Natural killer cell treated with Interleukin-12 subunit alpha and Interleukin-12 subunit beta and Interleukin-15 and Interleukin-18, amount 100 ng/mL, for 72 hours (primary cell): ENCODE results near the gene ADRA2B. TPM values are rescaled to one million over a fixed set of nuclear protein-coding genes. Genes with fewer than 3 reads are reported as not detected.

Experiments
- ATAC-seq, 2 donors: fragments of 150-1000 bp; cut with Tn5 transposase in 1 of 2; sonication (Bioruptor Pico), chemical (Tn5 transposase) in 1 of 2; 2 replicates each; pipeline ENCODE4 v1.10.0; 2021
- DNase-seq: peaks from one replicate; pipeline ENCODE4 v3.0.0; 2022; ENCODE audit warnings: low spot score
- H3K27ac Mint-ChIP-seq, 2 donors: 1 replicate in 1 of 2; 2 replicates in 1 of 2; pipeline ENCODE4 v1.8.0; 2022; ENCODE audit warnings: mixed read lengths in 2 of 2, mild to moderate bottlenecking in 1 of 2, moderate library complexity in 1 of 2
- H3K27me3 Mint-ChIP-seq, 2 donors: 1 replicate in 1 of 2; 2 replicates in 1 of 2; pipeline ENCODE4 v1.8.0; 2022; ENCODE audit warnings: mixed read lengths in 2 of 2
- H3K36me3 Mint-ChIP-seq: one replicate; pipeline ENCODE4 v1.8.0; 2022; ENCODE audit warnings: mixed read lengths
- H3K4me1 Mint-ChIP-seq, 2 donors: 1 replicate in 1 of 2; 2 replicates in 1 of 2; pipeline ENCODE4 v1.8.0; 2022; ENCODE audit warnings: low read depth in 2 of 2, mixed read lengths in 2 of 2, mild to moderate bottlenecking in 1 of 2
- H3K4me3 Mint-ChIP-seq: one replicate; pipeline ENCODE4 v1.8.0; 2022; ENCODE audit warnings: mixed read lengths
- H3K9me3 Mint-ChIP-seq: 2 replicates; pipeline ENCODE4 v1.8.0; 2022; ENCODE audit warnings: mixed read lengths
- total RNA-seq, 2 donors: library from RNA; stranded (reverse); gene quantifications; one replicate each; pipeline ENCODE4 v1.2.3, GENCODE V29; 2022

The ADRA2B gene
- total RNA-seq, 2 donors from 2014 or later: not detected

GRCh38 chr2:96123290-96123689, 6.9 kb upstream of the ADRA2B start:
- Mint-ChIP-seq H3K27ac (no peak overlapping the region), H3K36me3 (no peaks in the 10 kb centered on the region), H3K4me1 (peaks cover 0 to 5% of the 10 kb centered on the region in 2 donors), H3K27me3 (peaks cover 25 to 38% of the 10 kb centered on the region in 2 donors), H3K9me3 (no peaks in the 10 kb centered on the region), H3K4me3 (no peak overlapping the region)
- ATAC-seq (no peak), DNase-seq (no peak)

- H3K4me1 Mint-ChIP-seq: peaks cover 0 to 11% of the 10 kb centered on the region in 2 donors
- no peak overlapping the region for H3K4me3 Mint-ChIP-seq
- no peak overlapping the region for H3K27ac Mint-ChIP-seq
- H3K9me3 Mint-ChIP-seq: no peaks in the 10 kb centered on the region
- DNase-seq (no peak), ATAC-seq (no peak)
- peaks cover 25 to 38% of the 10 kb centered on the region in 2 donors for H3K27me3 Mint-ChIP-seq
- H3K36me3 Mint-ChIP-seq: no peaks in the 10 kb centered on the region
These were observed 6.0 kb upstream of the ADRA2B start for GRCh38 chr2:96122391-96122790.

DNA sequence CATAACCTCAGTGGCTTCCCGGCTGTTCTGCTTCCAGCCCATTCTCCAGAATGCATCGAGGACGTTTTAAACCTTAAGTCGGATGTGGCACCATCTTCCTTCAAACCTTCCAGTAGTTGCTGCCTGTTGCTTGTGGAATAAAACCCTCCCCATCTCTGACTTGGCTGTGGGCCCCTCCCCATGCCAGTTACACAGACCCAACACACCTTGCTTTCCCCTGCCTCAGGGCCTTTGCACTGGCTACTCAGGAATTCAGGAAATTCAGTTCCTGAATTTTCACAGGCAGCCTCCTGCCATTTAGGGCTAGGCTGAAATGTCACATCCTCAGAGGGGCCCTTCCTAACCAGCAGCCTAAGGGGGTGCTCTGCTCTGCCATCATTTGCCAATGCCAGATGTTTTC, 5.0 kb upstream of the ADRA2B start:
- no peaks in the 10 kb centered on the region for H3K36me3 Mint-ChIP-seq
- peaks cover 25 to 38% of the 10 kb centered on the region in 2 donors for H3K27me3 Mint-ChIP-seq
- ATAC-seq: no peak
- no peaks in the 10 kb centered on the region for H3K9me3 Mint-ChIP-seq
- no peak overlapping the region for H3K4me3 Mint-ChIP-seq
- H3K27ac Mint-ChIP-seq: no peak overlapping the region
- H3K4me1 Mint-ChIP-seq: peaks cover 0 to 11% of the 10 kb centered on the region in 2 donors
- DNase-seq: no peak

GRCh38 chr2:96120991-96121390, 4.6 kb upstream of the ADRA2B start:
- peaks cover 26 to 39% of the 10 kb centered on the region in 2 donors for H3K27me3 Mint-ChIP-seq
- H3K4me1 Mint-ChIP-seq: peaks cover 0 to 11% of the 10 kb centered on the region in 2 donors
- DNase-seq: no peak
- H3K4me3 Mint-ChIP-seq: no peak overlapping the region
- no peaks in the 10 kb centered on the region for H3K36me3 Mint-ChIP-seq
- no peaks in the 10 kb centered on the region for H3K9me3 Mint-ChIP-seq
- no peak for ATAC-seq
- H3K27ac Mint-ChIP-seq: no peak overlapping the region

DNA sequence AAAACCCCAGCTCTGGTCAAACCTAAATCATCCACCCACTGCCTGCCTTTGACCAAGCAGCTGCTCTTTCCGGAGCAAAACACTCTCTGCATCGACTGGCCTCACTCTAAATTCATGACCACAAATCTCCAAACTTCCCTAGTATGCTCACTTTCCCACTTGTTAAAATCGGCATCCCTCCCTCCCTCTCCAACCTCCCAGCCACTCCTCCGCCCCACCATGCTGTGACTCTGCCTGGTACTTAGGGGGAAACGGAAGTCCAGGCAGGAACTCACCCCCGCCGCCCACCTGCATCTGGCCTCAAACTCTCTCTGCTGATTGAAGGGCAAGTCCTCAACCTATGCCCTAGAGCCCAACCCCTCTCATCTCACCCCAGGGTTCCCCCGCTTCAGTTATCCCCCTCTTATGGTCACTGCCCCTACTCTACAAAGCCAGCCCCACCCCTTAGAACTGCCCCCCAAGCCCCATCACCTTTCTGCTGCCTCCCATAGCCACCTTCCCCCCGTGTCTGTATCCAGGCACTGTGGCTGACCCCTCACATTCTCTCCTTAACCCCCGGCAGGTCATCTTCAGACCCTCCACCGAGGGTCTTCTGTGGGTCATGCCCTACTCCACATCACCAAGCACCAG, 3.8 kb upstream of the ADRA2B start:
- no peaks in the 10 kb centered on the region for H3K9me3 Mint-ChIP-seq
- DNase-seq (no peak), ATAC-seq (no peak)
- H3K4me1 Mint-ChIP-seq: peaks cover 5 to 17% of the 10 kb centered on the region in 2 donors
- H3K4me3 Mint-ChIP-seq: no peak overlapping the region
- no peak overlapping the region for H3K27ac Mint-ChIP-seq
- peaks cover 34 to 44% of the 10 kb centered on the region in 2 donors for H3K27me3 Mint-ChIP-seq
- H3K36me3 Mint-ChIP-seq: no peaks in the 10 kb centered on the region

GRCh38 chr2:96119389-96119751, 3.0 kb upstream of the ADRA2B start:
- H3K4me3 Mint-ChIP-seq: no peak overlapping the region
- H3K27ac Mint-ChIP-seq: no peak overlapping the region
- H3K27me3 Mint-ChIP-seq: peaks cover 35 to 41% of the 10 kb centered on the region in 2 donors

GRCh38 chr2:96118698-96119388, 2.5 kb upstream of the ADRA2B start:
- Mint-ChIP-seq H3K9me3 (no peaks in the 10 kb centered on the region), H3K4me1 (peaks cover 5 to 17% of the 10 kb centered on the region in 2 donors), H3K27me3 (peaks cover 35 to 41% of the 10 kb centered on the region in 2 donors), H3K36me3 (no peaks in the 10 kb centered on the region), H3K27ac (no peak overlapping the region), H3K4me3 (no peak overlapping the region)
- ATAC-seq (no peak), DNase-seq (no peak)

More at GRCh38 chr2:96119389-96119751, 3.0 kb upstream of the ADRA2B start:
- DNase-seq: no peak
- no peaks in the 10 kb centered on the region for H3K9me3 Mint-ChIP-seq
- no peak for ATAC-seq
- H3K4me1 Mint-ChIP-seq: peaks cover 5 to 17% of the 10 kb centered on the region in 2 donors
- no peaks in the 10 kb centered on the region for H3K36me3 Mint-ChIP-seq

DNA sequence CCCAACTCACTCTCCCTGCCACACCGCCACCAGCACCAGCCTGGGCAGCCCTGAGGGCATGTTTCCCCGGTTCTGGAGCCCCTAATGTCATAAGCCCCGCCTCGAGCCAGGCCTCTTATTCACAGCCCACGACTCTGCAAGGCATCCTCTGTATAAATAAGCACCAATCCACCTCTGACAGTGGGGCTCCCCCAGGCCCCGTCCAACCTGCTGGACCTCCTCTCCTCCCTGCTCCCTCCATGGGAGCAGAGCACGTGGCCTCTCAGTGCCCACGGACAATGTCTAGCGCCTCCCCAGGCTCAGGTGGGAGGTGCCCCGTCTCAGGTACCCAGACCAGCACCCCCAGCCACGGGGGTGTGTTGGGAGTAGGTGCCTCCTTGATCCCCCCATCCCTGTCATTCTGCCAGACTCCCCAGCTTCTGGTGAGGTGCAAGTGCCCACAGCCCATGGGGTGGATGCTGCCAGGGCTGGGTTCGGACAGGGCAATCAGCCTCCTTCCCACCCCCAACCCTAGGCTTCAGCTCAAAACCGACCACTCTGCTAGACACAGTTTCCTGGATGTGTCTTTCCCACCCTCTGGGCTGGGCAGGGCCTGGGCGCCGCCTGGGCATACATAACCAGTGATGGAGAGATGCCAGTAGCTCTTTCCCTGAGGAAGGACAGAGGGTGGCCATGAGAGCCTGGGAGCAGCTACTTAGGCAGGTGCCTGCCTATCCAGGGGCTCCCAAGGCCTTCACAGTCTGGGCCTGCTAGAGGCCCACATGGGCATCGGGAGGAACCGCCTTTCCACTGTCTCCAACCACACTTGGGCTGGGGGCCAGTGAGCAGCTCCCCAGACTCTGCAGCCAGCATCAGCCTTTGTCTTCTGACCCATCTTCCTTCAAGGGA, 1.6 kb upstream of the ADRA2B start:
- H3K9me3 Mint-ChIP-seq: no peaks in the 10 kb centered on the region
- no peak for DNase-seq
- peaks cover 5 to 17% of the 10 kb centered on the region in 2 donors for H3K4me1 Mint-ChIP-seq
- no peak overlapping the region for H3K27ac Mint-ChIP-seq
- peaks cover 35 to 41% of the 10 kb centered on the region in 2 donors for H3K27me3 Mint-ChIP-seq
- ATAC-seq: no peak
- H3K36me3 Mint-ChIP-seq: no peaks in the 10 kb centered on the region
- peak overlapping the region; percentile 54 for H3K4me3 Mint-ChIP-seq

DNA sequence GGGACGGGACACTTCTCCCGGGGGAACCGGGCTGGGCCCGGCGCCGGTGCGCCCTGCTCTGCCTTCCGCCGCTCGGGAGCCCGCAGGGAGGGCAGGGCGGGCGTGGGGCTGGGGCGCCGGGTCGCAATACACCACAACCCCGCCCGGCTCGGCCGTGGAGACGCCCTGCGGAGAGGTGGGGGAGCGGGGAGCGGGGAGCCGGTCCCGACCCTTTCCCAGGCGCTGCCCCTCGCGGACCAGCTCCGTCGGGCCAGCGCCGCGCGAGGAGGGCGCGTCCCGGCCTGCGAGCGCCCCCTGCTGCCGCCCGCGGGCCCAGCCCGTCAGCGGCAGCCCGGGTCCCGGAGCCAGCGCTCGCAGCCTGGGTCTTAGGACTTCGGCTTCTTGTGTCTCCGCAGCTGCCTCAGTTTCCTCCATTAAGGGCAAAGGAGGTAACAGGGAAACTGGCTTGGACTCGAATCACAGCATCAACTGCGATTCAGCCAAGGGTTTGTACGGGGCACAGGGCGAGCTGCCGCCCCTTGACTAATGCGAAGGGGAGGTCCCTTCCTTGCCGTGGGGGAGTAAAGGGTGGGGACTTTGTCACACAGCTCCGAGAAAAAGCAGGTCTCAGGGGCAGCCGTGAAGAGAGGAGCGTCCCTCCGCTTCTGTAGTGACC, 635 bp upstream of the ADRA2B start:
- Mint-ChIP-seq H3K4me3 (no peak overlapping the region), H3K36me3 (no peaks in the 10 kb centered on the region), H3K27ac (no peak overlapping the region), H3K27me3 (peaks cover 35 to 41% of the 10 kb centered on the region in 2 donors), H3K4me1 (peaks cover 5 to 17% of the 10 kb centered on the region in 2 donors), H3K9me3 (no peaks in the 10 kb centered on the region)
- ATAC-seq: peak; percentile 82 to 87
- DNase-seq: no peak

- H3K4me1 Mint-ChIP-seq: peaks cover 5 to 17% of the 10 kb centered on the region in 2 donors
- no peak for ATAC-seq
- H3K27ac Mint-ChIP-seq: peak overlapping the region in 1 of 2 donors; percentile 56
- H3K4me3 Mint-ChIP-seq: peak overlapping the region; percentile 81
- no peaks in the 10 kb centered on the region for H3K36me3 Mint-ChIP-seq
- no peak for DNase-seq
- H3K27me3 Mint-ChIP-seq: peaks cover 27 to 33% of the 10 kb centered on the region in 2 donors
- H3K9me3 Mint-ChIP-seq: no peaks in the 10 kb centered on the region
These were observed 544 bp downstream of the ADRA2B start for GRCh38 chr2:96115631-96116423.

DNA sequence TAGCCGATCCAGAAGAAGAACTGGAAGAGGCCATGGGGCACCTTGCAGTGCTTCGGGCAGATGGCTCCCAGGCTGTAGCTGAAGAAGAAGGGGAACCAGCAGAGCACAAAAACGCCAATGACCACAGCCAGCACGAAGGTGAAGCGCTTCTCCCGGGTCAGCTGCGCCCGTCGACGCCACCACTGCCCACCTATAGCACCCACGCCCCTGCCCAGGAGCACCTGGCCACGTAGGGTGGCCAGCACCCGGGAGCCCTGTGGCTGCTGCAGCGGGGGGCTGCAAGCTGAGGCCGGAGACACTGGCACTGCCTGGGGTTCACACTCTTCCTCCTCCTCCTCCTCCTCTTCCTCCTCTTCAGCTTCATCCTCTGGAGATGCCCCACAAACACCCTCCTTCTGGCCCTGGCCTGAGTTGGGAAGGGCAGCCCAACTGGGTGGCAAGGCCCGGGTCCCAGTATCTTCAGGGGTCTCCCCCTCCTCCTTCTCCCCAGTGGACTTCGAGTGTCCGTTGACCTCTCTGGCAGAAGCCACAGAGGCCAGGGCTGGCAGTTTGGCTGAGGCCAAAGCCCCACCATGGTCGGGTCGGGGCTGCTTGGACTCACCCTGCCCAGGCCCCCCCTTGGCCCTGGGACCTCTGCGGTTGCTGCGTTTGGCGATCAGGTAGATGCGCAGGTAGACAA, 1.3 kb downstream of the ADRA2B start:
- Mint-ChIP-seq H3K4me3 (peak overlapping the region; percentile 81), H3K36me3 (no peaks in the 10 kb centered on the region), H3K4me1 (peaks cover 5 to 15% of the 10 kb centered on the region in 2 donors), H3K9me3 (no peaks in the 10 kb centered on the region), H3K27me3 (peaks cover 20 to 25% of the 10 kb centered on the region in 2 donors), H3K27ac (peak overlapping the region in 1 of 2 donors; percentile 56)
- ATAC-seq: no peak
- DNase-seq: no peak

- Mint-ChIP-seq H3K9me3 (no peaks in the 10 kb centered on the region), H3K36me3 (no peaks in the 10 kb centered on the region), H3K27ac (no peak overlapping the region), H3K4me3 (peak overlapping the region; percentile 25), H3K4me1 (peaks cover 5 to 12% of the 10 kb centered on the region in 2 donors), H3K27me3 (peaks cover 16 to 20% of the 10 kb centered on the region in 2 donors)
- ATAC-seq: no peak
- no peak for DNase-seq
These were observed 1.8 kb downstream of the ADRA2B start for GRCh38 chr2:96114546-96114902.
